ENCODE measurements around the gene MRPS14.

DNA sequence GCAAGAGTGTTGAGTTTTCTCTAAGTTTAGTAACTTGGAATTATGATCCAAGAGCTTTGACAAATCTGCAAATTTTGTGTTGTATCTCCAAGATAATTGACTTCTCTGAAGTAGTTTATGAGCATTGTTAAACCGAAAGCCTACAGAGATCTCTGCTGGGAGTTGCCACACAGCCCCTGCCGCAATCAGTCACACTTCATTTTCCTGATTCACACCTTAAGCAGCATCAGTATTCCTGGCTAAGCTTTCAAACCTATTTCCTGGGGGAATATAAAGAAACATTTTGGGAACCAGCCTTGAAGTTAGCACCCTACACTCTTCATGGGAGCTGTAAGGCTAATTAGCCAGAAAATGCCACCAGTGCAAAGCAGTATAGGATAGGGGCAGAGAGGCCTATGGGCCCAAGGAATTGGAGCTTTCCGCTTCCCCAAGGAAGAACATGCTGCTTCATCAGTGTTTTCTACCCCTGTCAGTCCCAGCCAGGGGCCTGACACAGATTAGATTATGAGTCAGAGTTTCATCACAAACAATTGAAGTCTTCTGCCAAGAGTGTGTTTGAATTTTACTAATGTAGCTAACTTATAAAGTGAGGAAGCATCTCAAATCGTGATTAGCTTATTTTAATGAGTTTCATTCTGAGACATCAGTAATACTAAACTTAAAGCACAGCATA is 46.7 kb downstream of the MRPS14 start:
- TF ChIP-seq, protein P1, sequence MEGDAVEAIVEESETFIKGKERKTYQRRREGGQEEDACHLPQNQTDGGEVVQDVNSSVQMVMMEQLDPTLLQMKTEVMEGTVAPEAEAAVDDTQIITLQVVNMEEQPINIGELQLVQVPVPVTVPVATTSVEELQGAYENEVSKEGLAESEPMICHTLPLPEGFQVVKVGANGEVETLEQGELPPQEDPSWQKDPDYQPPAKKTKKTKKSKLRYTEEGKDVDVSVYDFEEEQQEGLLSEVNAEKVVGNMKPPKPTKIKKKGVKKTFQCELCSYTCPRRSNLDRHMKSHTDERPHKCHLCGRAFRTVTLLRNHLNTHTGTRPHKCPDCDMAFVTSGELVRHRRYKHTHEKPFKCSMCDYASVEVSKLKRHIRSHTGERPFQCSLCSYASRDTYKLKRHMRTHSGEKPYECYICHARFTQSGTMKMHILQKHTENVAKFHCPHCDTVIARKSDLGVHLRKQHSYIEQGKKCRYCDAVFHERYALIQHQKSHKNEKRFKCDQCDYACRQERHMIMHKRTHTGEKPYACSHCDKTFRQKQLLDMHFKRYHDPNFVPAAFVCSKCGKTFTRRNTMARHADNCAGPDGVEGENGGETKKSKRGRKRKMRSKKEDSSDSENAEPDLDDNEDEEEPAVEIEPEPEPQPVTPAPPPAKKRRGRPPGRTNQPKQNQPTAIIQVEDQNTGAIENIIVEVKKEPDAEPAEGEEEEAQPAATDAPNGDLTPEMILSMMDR (IDR thresholded peaks at IDR 0.05), result no peak
- TF ChIP-seq EZH2 (IDR thresholded peaks at IDR 0.05; ENCODE audit: borderline replicate concordance, insufficient read depth, low read depth, low read length, poor library complexity, severe bottlenecking), result no peak

All from B cell (primary cell).